HCT116 (cell line): Measurements from ENCODE around the gene LCMT2. TPM values are rescaled to one million over a fixed set of nuclear protein-coding genes. Genes with fewer than 3 reads are reported as not detected.

Experiments used
- ATAC-seq: fragments of 200-7000 bp; cut with Tn5 transposase; 2 replicates; pipeline ENCODE4 v1.9.1; 2020; ENCODE audit warnings: mild to moderate bottlenecking, moderate library complexity
- BruUV-seq: library from RNA; stranded (reverse); fragments of 400-500 nt; replicated peaks from 2 replicates; lab custom pipeline; 2021; lab: Mats Ljungman, UMichigan
- CTCF ChIA-PET: fragments of 300-600 bp; sonication (Branson Sonifier 250); formaldehyde crosslinking; loops from one replicate; lab custom pipeline; 2021; ENCODE audit warnings: antibody characterized with exemption; lab: Charles Lee
- POLR2A ChIA-PET: fragments of 300-600, 350-600 bp; sonication (Branson Sonifier 250); formaldehyde crosslinking; loops from one replicate; lab custom pipeline; 2021; ENCODE audit warnings: antibody characterized with exemption; lab: Charles Lee
- RAD21 ChIA-PET, 2 experiments: fragments of 300-600 bp; sonication (Branson Sonifier 250); formaldehyde crosslinking; loops; one replicate each; lab custom pipeline; 2023; ENCODE audit warnings: low total read pairs in 2 of 2; ENCODE audit not compliant: uncharacterized antibody in 2 of 2, unreplicated experiment in 2 of 2, low non-redundant PET in 1 of 2; lab: Charles Lee
- DNase-seq: peaks from one replicate; pipeline ENCODE4 v3.0.0-alpha.2; 2010; ENCODE audit warnings: low read depth, low spot score
- H2AFZ ChIP-seq: fragments of 200-600 bp; shearing (Covaris generic), sonication (generic); 2 replicates; pipeline ENCODE4 v1.6.1; 2017; ENCODE audit warnings: low read depth, mixed run types, mixed read lengths, antibody characterized with exemption, low read length; ENCODE audit not compliant: poor library complexity, severe bottlenecking
- H3K27ac ChIP-seq: 2 replicates; pipeline ENCODE4 v1.5.1; 2012; ENCODE audit warnings: low read depth, low read length
- H3K27me3 ChIP-seq: fragments of 200-600 bp; sonication (generic); 2 replicates; pipeline ENCODE4 v1.6.1; 2016; ENCODE audit warnings: mixed run types, low read length, mixed read lengths; ENCODE audit not compliant: insufficient read depth
- H3K36me3 ChIP-seq, 2 experiments: fragments of 200-500 bp in 1 of 2; fragments of 200-600 bp in 1 of 2; sonication (Bioruptor generic) in 1 of 2; sonication (generic) in 1 of 2; 2 replicates each; pipeline versions ENCODE4 v1.5.1 to v1.6.1; 2014 to 2016; ENCODE audit warnings: low read length in 2 of 2, inconsistent platforms in 1 of 2, mixed read lengths in 1 of 2, mixed run types in 1 of 2; ENCODE audit not compliant: insufficient read depth in 2 of 2, control insufficient read depth in 1 of 2
- H3K4me1 ChIP-seq, 2 experiments: fragments of 200-600 bp in 1 of 2; sonication (generic) in 1 of 2; 2 replicates each; pipeline versions ENCODE4 v1.5.1 to v1.6.1; 2012 to 2017; ENCODE audit warnings: low read length in 2 of 2, inconsistent platforms in 1 of 2, mild to moderate bottlenecking in 1 of 2, mixed read lengths in 1 of 2, mixed run types in 1 of 2, moderate library complexity in 1 of 2; ENCODE audit not compliant: insufficient read depth in 2 of 2, control insufficient read depth in 1 of 2
- H3K4me2 ChIP-seq: fragments of 200-600 bp; sonication (generic); 2 replicates; pipeline ENCODE4 v1.6.1; 2017; ENCODE audit warnings: mixed run types, low read length, mixed read lengths
- H3K4me3 ChIP-seq, 2 experiments: fragments of 200-600 bp in 1 of 2; sonication (generic) in 1 of 2; replicated peaks in 1 of 2; 2 replicates each; pipeline ENCODE4 v1.5.1; 2011 to 2016; ENCODE audit warnings: low read length in 2 of 2, control low read depth in 1 of 2, low read depth in 1 of 2, mild to moderate bottlenecking in 1 of 2, mixed read lengths in 1 of 2, mixed run types in 1 of 2
- H3K79me2 ChIP-seq: fragments of 200-600 bp; sonication (generic); 2 replicates; pipeline ENCODE4 v1.6.1; 2017; ENCODE audit warnings: mild to moderate bottlenecking, mixed run types, low read length, moderate library complexity, mixed read lengths; ENCODE audit not compliant: insufficient read depth
- H3K9ac ChIP-seq: fragments of 200-600 bp; sonication (generic); 2 replicates; pipeline ENCODE4 v1.6.1; 2016; ENCODE audit warnings: low read length, mixed read lengths
- H3K9me2 ChIP-seq: fragments of 200-600 bp; sonication (generic), shearing (Covaris generic); 2 replicates; pipeline ENCODE4 v1.6.1; 2017; ENCODE audit warnings: mixed run types, mild to moderate bottlenecking, moderate library complexity; ENCODE audit not compliant: insufficient read depth
- H3K9me3 ChIP-seq, 2 experiments: fragments of 200-500 bp in 1 of 2; fragments of 200-600 bp in 1 of 2; sonication (Bioruptor generic) in 1 of 2; sonication (generic) in 1 of 2; 2 replicates each; pipeline ENCODE4 v1.6.1; 2014 to 2017; ENCODE audit warnings: low read length in 2 of 2, mixed read lengths in 2 of 2, inconsistent platforms in 1 of 2, low read depth in 1 of 2, mild to moderate bottlenecking in 1 of 2, mixed run types in 1 of 2, moderate library complexity in 1 of 2; ENCODE audit not compliant: control insufficient read depth in 1 of 2, insufficient read depth in 1 of 2
- H4K20me1 ChIP-seq: fragments of 200-600 bp; sonication (generic), shearing (Covaris generic); 2 replicates; pipeline ENCODE4 v1.6.1; 2017; ENCODE audit warnings: mixed run types, mild to moderate bottlenecking, moderate library complexity; ENCODE audit not compliant: insufficient read depth
- CBX3 ChIP-seq: IDR thresholded peaks from 2 replicates; pipeline ENCODE4 v1.6.1; 2012; ENCODE audit warnings: low read depth
- CEBPB ChIP-seq: IDR thresholded peaks from 2 replicates; pipeline ENCODE4 v1.6.1; 2012; ENCODE audit warnings: low read depth
- EGR1 ChIP-seq: IDR thresholded peaks from 2 replicates; pipeline ENCODE4 v1.6.1; 2012; ENCODE audit warnings: low read depth
- ELF1 ChIP-seq: IDR thresholded peaks from 2 replicates; pipeline ENCODE4 v1.6.1; 2012; ENCODE audit warnings: low read depth, borderline replicate concordance
- EZH2phosphoT487 ChIP-seq: fragments of 200-600 bp; IDR thresholded peaks from 2 replicates; pipeline ENCODE4 v1.6.1; 2018; ENCODE audit warnings: antibody characterized with exemption, borderline replicate concordance
- FOSL1 ChIP-seq: IDR thresholded peaks from 2 replicates; pipeline ENCODE4 v1.6.1; 2012; ENCODE audit warnings: low read depth
- JUND ChIP-seq: IDR thresholded peaks from 2 replicates; pipeline ENCODE4 v1.6.1; 2012
- RAD21 ChIP-seq: IDR thresholded peaks from 2 replicates; pipeline ENCODE4 v1.6.1; 2012; ENCODE audit warnings: low read depth, mild to moderate bottlenecking
- REST ChIP-seq: IDR thresholded peaks from 2 replicates; pipeline ENCODE4 v1.6.1; 2012; ENCODE audit warnings: low read depth
- SIN3A ChIP-seq: IDR thresholded peaks from 2 replicates; pipeline ENCODE4 v1.6.1; 2012; ENCODE audit warnings: low read depth
- SP1 ChIP-seq: IDR thresholded peaks from 2 replicates; pipeline ENCODE4 v1.6.1; 2012; ENCODE audit warnings: low read depth
- SRF ChIP-seq: IDR thresholded peaks from 2 replicates; pipeline ENCODE4 v1.6.1; 2012; ENCODE audit warnings: low read depth
- TCF7L2 ChIP-seq: IDR thresholded peaks from 2 replicates; pipeline ENCODE4 v1.7.0; 2011; ENCODE audit warnings: borderline replicate concordance, inconsistent platforms; ENCODE audit not compliant: insufficient read depth, insufficient read length; ENCODE audit errors: extremely low read depth
- ZNF274 ChIP-seq: fragments of 200-500 bp; sonication (Bioruptor generic); IDR thresholded peaks from 2 replicates; pipeline ENCODE4 v1.6.1; 2014; ENCODE audit warnings: mild to moderate bottlenecking, low read depth, low read length, inconsistent platforms
- intact Hi-C: fragments of 100-400 bp; cut with micrococcal nuclease; formaldehyde crosslinking; loops from 2 replicates; pipeline ENCODE4 v1.10.0; 2022
- total RNA-seq: library from RNA; stranded (reverse); gene quantifications from one replicate; pipeline ENCODE4 v1.2.1, GENCODE V29; 2021; ENCODE audit not compliant: unreplicated experiment
- TF ChIP-seq, protein P1 (sequence below): IDR thresholded peaks from 2 replicates; pipeline ENCODE4 v1.6.1; 2012
- TF ChIP-seq, protein P2 (sequence below), 3 experiments: fragments of 200-600 bp in 1 of 3; sonication (generic) in 1 of 3; IDR thresholded peaks in 2 of 3; conservative IDR thresholded peaks in 1 of 3; 2 replicates each; pipeline ENCODE4 v1.5.1; 2012 to 2017; ENCODE audit warnings: low read depth in 2 of 3, low read length in 2 of 3, antibody characterized with exemption in 1 of 3, borderline replicate concordance in 1 of 3, control low read depth in 1 of 3, mild to moderate bottlenecking in 1 of 3, mixed read lengths in 1 of 3, mixed run types in 1 of 3, moderate library complexity in 1 of 3; ENCODE audit not compliant: insufficient read depth in 1 of 3
- TF ChIP-seq, protein P3 (sequence below): IDR thresholded peaks from 2 replicates; pipeline ENCODE4 v1.6.1; 2011; ENCODE audit warnings: mild to moderate bottlenecking, low read length, moderate library complexity; ENCODE audit not compliant: insufficient replicate concordance; ENCODE audit errors: extremely low read depth

The LCMT2 gene
- total RNA-seq, 1 experiment from 2014 or later = 4.7 TPM

DNA sequence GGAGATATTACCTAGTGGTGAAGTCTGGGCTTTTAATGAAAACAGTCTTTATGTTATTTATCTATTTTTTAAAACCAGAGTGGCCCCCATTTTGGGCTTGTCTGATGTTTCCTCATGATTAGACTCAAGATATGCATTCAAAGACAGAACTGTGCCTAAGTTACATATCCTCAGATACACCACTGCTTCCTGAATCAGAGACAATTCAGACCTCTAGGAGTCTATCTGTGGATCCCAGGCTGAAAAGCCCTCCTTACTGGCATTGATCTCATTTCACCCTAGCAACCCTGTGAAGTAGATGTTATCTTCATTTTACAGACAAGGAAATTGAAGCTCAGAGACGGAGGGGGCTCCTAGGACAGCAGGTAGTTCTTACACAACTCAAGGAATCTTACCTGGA, 46.8 kb downstream of the LCMT2 start:
- intact Hi-C loops = loop anchor here (5.0 to 10.0 kb wide), 4 partner anchors 96 to 579 kb away; partner anchors contain the start of genes CCNDBP1, CDAN1 and TTBK2
- Histone ChIP-seq H3K27me3 (peaks cover 9% of the 10 kb centered on the region; the same call in 1 of the 2 replicates), H3K79me2 (no peaks in the 10 kb centered on the region), H3K4me2 (no peak overlapping the region), H3K9ac (no peak overlapping the region), H3K36me3 (no peaks in the 10 kb centered on the region), H3K9me3 (no peaks in the 10 kb centered on the region), H3K4me3 (no peak overlapping the region), H2AFZ (no peak overlapping the region), H4K20me1 (no peaks in the 10 kb centered on the region), H3K27ac (no peak overlapping the region), H3K9me2 (no peaks in the 10 kb centered on the region), H3K4me1 (no peaks in the 10 kb centered on the region)
- POLR2A ChIA-PET = no interaction called here
- no peak for ATAC-seq
- DNase-seq = no peak
- CTCF ChIA-PET = interaction anchor here (3.4 kb wide), 1 partner anchor 58 kb away, joined by 81 read pairs; no protein-coding TSS in a partner anchor
- RAD21 ChIA-PET = no interaction called here
- TF ChIP-seq REST = no peak
- TF ChIP-seq, protein P1, sequence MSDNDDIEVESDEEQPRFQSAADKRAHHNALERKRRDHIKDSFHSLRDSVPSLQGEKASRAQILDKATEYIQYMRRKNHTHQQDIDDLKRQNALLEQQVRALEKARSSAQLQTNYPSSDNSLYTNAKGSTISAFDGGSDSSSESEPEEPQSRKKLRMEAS = no peak
- TF ChIP-seq ELF1 = no peak
- TF ChIP-seq EZH2phosphoT487 = no peak
- no peak for TF ChIP-seq RAD21
- no peak for TF ChIP-seq SIN3A
- no peak for TF ChIP-seq TCF7L2
- TF ChIP-seq FOSL1 = no peak
- no peak for TF ChIP-seq JUND
- no peak for TF ChIP-seq ZNF274
- no peak for TF ChIP-seq SRF
- TF ChIP-seq, protein P2, sequence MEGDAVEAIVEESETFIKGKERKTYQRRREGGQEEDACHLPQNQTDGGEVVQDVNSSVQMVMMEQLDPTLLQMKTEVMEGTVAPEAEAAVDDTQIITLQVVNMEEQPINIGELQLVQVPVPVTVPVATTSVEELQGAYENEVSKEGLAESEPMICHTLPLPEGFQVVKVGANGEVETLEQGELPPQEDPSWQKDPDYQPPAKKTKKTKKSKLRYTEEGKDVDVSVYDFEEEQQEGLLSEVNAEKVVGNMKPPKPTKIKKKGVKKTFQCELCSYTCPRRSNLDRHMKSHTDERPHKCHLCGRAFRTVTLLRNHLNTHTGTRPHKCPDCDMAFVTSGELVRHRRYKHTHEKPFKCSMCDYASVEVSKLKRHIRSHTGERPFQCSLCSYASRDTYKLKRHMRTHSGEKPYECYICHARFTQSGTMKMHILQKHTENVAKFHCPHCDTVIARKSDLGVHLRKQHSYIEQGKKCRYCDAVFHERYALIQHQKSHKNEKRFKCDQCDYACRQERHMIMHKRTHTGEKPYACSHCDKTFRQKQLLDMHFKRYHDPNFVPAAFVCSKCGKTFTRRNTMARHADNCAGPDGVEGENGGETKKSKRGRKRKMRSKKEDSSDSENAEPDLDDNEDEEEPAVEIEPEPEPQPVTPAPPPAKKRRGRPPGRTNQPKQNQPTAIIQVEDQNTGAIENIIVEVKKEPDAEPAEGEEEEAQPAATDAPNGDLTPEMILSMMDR (IDR thresholded peaks at IDR 0.05 in 2 of 3, conservative IDR thresholded peaks at IDR 0.05 in 1 of 3; ENCODE audit: borderline replicate concordance in 1 of 3, insufficient read depth in 1 of 3, low read depth in 2 of 3, low read length in 2 of 3) = no peak
- TF ChIP-seq CBX3 = no peak
- TF ChIP-seq SP1 = no peak
- TF ChIP-seq, protein P3, sequence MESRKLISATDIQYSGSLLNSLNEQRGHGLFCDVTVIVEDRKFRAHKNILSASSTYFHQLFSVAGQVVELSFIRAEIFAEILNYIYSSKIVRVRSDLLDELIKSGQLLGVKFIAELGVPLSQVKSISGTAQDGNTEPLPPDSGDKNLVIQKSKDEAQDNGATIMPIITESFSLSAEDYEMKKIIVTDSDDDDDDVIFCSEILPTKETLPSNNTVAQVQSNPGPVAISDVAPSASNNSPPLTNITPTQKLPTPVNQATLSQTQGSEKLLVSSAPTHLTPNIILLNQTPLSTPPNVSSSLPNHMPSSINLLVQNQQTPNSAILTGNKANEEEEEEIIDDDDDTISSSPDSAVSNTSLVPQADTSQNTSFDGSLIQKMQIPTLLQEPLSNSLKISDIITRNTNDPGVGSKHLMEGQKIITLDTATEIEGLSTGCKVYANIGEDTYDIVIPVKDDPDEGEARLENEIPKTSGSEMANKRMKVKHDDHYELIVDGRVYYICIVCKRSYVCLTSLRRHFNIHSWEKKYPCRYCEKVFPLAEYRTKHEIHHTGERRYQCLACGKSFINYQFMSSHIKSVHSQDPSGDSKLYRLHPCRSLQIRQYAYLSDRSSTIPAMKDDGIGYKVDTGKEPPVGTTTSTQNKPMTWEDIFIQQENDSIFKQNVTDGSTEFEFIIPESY = no peak
- TF ChIP-seq CEBPB = no peak
- TF ChIP-seq EGR1 = no peak
- BruUV-seq = no TSS peak
